CD14-positive monocyte (primary cell): ENCODE results near the gene L3MBTL4. TPM values are rescaled to one million over a fixed set of nuclear protein-coding genes. Genes with fewer than 3 reads are reported as not detected.

Experiments used
- DNase-seq, 3 donors: peaks; one replicate each; pipeline ENCODE4 v3.0.0-alpha.2; 2011 to 2022
- H2AFZ ChIP-seq: 2 replicates; pipeline ENCODE4 v1.6.0; 2012; ENCODE audit warnings: mild to moderate bottlenecking, low read depth, low read length, inconsistent platforms; ENCODE audit not compliant: insufficient read depth, poor library complexity, severe bottlenecking
- H3K27ac ChIP-seq, 2 donors: 1 replicate in 1 of 2; 2 replicates in 1 of 2; pipeline ENCODE4 v1.5.1; 2012 to 2013; ENCODE audit warnings: low read length in 2 of 2, control low read depth in 1 of 2, inconsistent platforms in 1 of 2, low read depth in 1 of 2, mild to moderate bottlenecking in 1 of 2
- H3K27me3 ChIP-seq, 2 donors: one replicate each; pipeline versions ENCODE4 v1.6.0 to v1.6.1; 2011 to 2013; ENCODE audit warnings: low read length in 2 of 2; ENCODE audit not compliant: control insufficient read depth in 2 of 2, insufficient read depth in 2 of 2
- H3K36me3 ChIP-seq, 2 donors: replicated peaks in 1 of 2; 1 replicate in 1 of 2; 2 replicates in 1 of 2; pipeline versions ENCODE4 v1.5.1 to v1.6.1; 2012 to 2013; ENCODE audit warnings: low read length in 2 of 2, control low read depth in 1 of 2, inconsistent platforms in 1 of 2, mild to moderate bottlenecking in 1 of 2; ENCODE audit not compliant: insufficient read depth in 2 of 2, control insufficient read depth in 1 of 2
- H3K4me1 ChIP-seq, 2 donors: 1 replicate in 1 of 2; 2 replicates in 1 of 2; pipeline versions ENCODE4 v1.5.1 to v1.6.1; 2012 to 2013; ENCODE audit warnings: low read length in 2 of 2, control low read depth in 1 of 2, inconsistent platforms in 1 of 2, mild to moderate bottlenecking in 1 of 2, moderate library complexity in 1 of 2; ENCODE audit not compliant: insufficient read depth in 2 of 2, control insufficient read depth in 1 of 2
- H3K4me2 ChIP-seq: replicated peaks from 2 replicates; pipeline ENCODE3; 2012; ENCODE audit warnings: low read length, moderate library complexity, mild to moderate bottlenecking; ENCODE audit not compliant: poor library complexity, severe bottlenecking; ENCODE audit errors: extremely low read depth
- H3K4me3 ChIP-seq, 3 experiments: fragments of 200-600 bp in 1 of 3; sonication (generic) in 1 of 3; replicated peaks in 1 of 3; 1 replicate in 2 of 3; 2 replicates in 1 of 3; pipeline ENCODE4 v1.5.1; 2011 to 2013; ENCODE audit warnings: low read length in 3 of 3, mild to moderate bottlenecking in 3 of 3, control low read depth in 2 of 3, low read depth in 2 of 3, inconsistent platforms in 1 of 3, moderate library complexity in 1 of 3
- H3K79me2 ChIP-seq: 2 replicates; pipeline ENCODE4 v1.6.0; 2012; ENCODE audit warnings: mild to moderate bottlenecking, control low read depth, inconsistent platforms, low read length, moderate library complexity; ENCODE audit not compliant: insufficient read depth
- H3K9ac ChIP-seq: 2 replicates; pipeline ENCODE4 v1.6.0; 2017; ENCODE audit warnings: low read length, mild to moderate bottlenecking; ENCODE audit not compliant: insufficient read depth, poor library complexity, severe bottlenecking
- H3K9me3 ChIP-seq, 2 donors: replicated peaks in 1 of 2; 1 replicate in 1 of 2; 2 replicates in 1 of 2; pipeline versions ENCODE4 v1.5.1 to v1.6.1; 2012 to 2013; ENCODE audit warnings: low read length in 2 of 2, control low read depth in 1 of 2; ENCODE audit not compliant: control insufficient read depth in 1 of 2, insufficient read depth in 1 of 2
- H4K20me1 ChIP-seq: 2 replicates; pipeline ENCODE4 v1.6.0; 2012; ENCODE audit warnings: mild to moderate bottlenecking, low read length, control low read depth, moderate library complexity; ENCODE audit not compliant: insufficient read depth
- H3K27ac Mint-ChIP-seq, 7 donors: one replicate each; pipeline ENCODE4 v1.8.0; 2020; ENCODE audit warnings: mild to moderate bottlenecking in 7 of 7, mixed read lengths in 7 of 7, moderate library complexity in 6 of 7, inconsistent platforms in 2 of 7
- H3K27me3 Mint-ChIP-seq, 3 donors: one replicate each; pipeline ENCODE4 v1.8.0; 2021 to 2022; ENCODE audit warnings: low read depth in 3 of 3, mild to moderate bottlenecking in 3 of 3, mixed read lengths in 3 of 3, moderate library complexity in 3 of 3, inconsistent platforms in 1 of 3
- H3K36me3 Mint-ChIP-seq, 2 donors: one replicate each; pipeline ENCODE4 v1.8.0; 2020; ENCODE audit warnings: mixed read lengths in 2 of 2, inconsistent platforms in 1 of 2, mild to moderate bottlenecking in 1 of 2
- H3K4me1 Mint-ChIP-seq: one replicate; pipeline ENCODE4 v1.8.0; 2020; ENCODE audit warnings: mild to moderate bottlenecking, mixed read lengths
- H3K4me3 Mint-ChIP-seq, 2 donors: one replicate each; pipeline ENCODE4 v1.8.0; 2020; ENCODE audit warnings: mild to moderate bottlenecking in 2 of 2, mixed read lengths in 2 of 2, moderate library complexity in 1 of 2
- H3K9me3 Mint-ChIP-seq, 7 donors: one replicate each; pipeline ENCODE4 v1.8.0; 2020 to 2022; ENCODE audit warnings: mixed read lengths in 7 of 7, mild to moderate bottlenecking in 6 of 7, moderate library complexity in 6 of 7, inconsistent platforms in 2 of 7
- CTCF ChIP-seq: fragments of 200-600 bp; IDR thresholded peaks from one replicate; pipeline ENCODE4 v1.8.0; 2022; ENCODE audit warnings: antibody characterized with exemption, mild to moderate bottlenecking
- WGBS: methylation state at CpG from one replicate; pipeline ENCODE4 v1.1.5; 2013; ENCODE audit warnings: missing lambda C conversion rate; ENCODE audit not compliant: insufficient coverage; 5-methylcytosine and 5-hydroxymethylcytosine counted together
- intact Hi-C, 2 donors: fragments of 100-400 bp; cut with micrococcal nuclease; formaldehyde crosslinking; loops; one replicate each; pipeline versions ENCODE4 v1.15.0 to v1.15.1; 2023
- polyA plus RNA-seq, 3 donors: library from polyadenylated mRNA; depleted of rRNA in 1 of 3; unstranded in 2 of 3; stranded (reverse) in 1 of 3; fragments of 300-500 nt in 2 of 3; fragments of >200 nt in 1 of 3; fragmentation: Illumina TruSeq in 2 of 3; gene quantifications; 1 replicate in 2 of 3; 2 replicates in 1 of 3; pipeline ENCODE4 v1.2.3, GENCODE V29; 2012 to 2021

Gene L3MBTL4
- polyA plus RNA-seq, 3 donors = 0.55 to 1.2 (median 0.72) TPM

- Mint-ChIP-seq H3K36me3 (no peaks in the 10 kb centered on the region), H3K9me3 (peaks cover 4 to 14% (median 5%) of the 10 kb centered on the region in 7 donors), H3K27ac (no peak overlapping the region), H3K4me1 (no peaks in the 10 kb centered on the region), H3K4me3 (no peak overlapping the region), H3K27me3 (no peaks in the 10 kb centered on the region)
- no peaks in the 10 kb centered on the region for H3K4me1 ChIP-seq
- no peaks in the 10 kb centered on the region for H4K20me1 ChIP-seq
- H3K4me3 ChIP-seq = no peak overlapping the region
- no peaks in the 10 kb centered on the region for H3K79me2 ChIP-seq
- H3K9me3 ChIP-seq = peaks cover 0 to 8% of the 10 kb centered on the region in 2 donors
- no CpG with 5 or more reads among the region's 4 CpGs for WGBS
- intact Hi-C loops = no loop called here
- no peaks in the 10 kb centered on the region for H3K27me3 ChIP-seq
- DNase-seq = no peak
- no peak overlapping the region for H2AFZ ChIP-seq
- H3K9ac ChIP-seq = no peak overlapping the region
- no peak for TF ChIP-seq CTCF
- H3K27ac ChIP-seq = no peak overlapping the region
- no peaks in the 10 kb centered on the region for H3K36me3 ChIP-seq
- H3K4me2 ChIP-seq = no peak overlapping the region
These were observed 192.4 kb downstream of the L3MBTL4 start for GRCh38 chr18:6222271-6222670.

- Histone ChIP-seq H3K27me3 (no peaks in the 10 kb centered on the region), H3K4me1 (no peaks in the 10 kb centered on the region), H3K4me3 (no peak overlapping the region), H3K9me3 (peaks cover 0 to 8% of the 10 kb centered on the region in 2 donors), H3K9ac (no peak overlapping the region), H3K4me2 (no peak overlapping the region), H3K79me2 (no peaks in the 10 kb centered on the region), H3K36me3 (no peaks in the 10 kb centered on the region), H4K20me1 (no peaks in the 10 kb centered on the region), H2AFZ (no peak overlapping the region), H3K27ac (no peak overlapping the region)
- no peak overlapping the region for H3K4me3 Mint-ChIP-seq
- H3K9me3 Mint-ChIP-seq = peaks cover 4 to 14% (median 5%) of the 10 kb centered on the region in 7 donors
- no peaks in the 10 kb centered on the region for H3K4me1 Mint-ChIP-seq
- H3K27ac Mint-ChIP-seq = no peak overlapping the region
- TF ChIP-seq CTCF = no peak
- 100% methylated on average over 1 of the region's 2 CpGs for WGBS
- H3K36me3 Mint-ChIP-seq = no peaks in the 10 kb centered on the region
- H3K27me3 Mint-ChIP-seq = no peaks in the 10 kb centered on the region
- intact Hi-C loops = no loop called here
- DNase-seq = no peak
These were observed 193.1 kb downstream of the L3MBTL4 start for GRCh38 chr18:6221602-6222014.
